Measurements from ENCODE around the gene DNAJC5. TPM values are rescaled to one million over a fixed set of nuclear protein-coding genes. Genes with fewer than 3 reads are reported as not detected.

Gene DNAJC5
- total RNA-seq, 1 experiment from 2014 or later, result 44.9 TPM

- DNase-seq (ENCODE audit: low spot score), result no peak
- no peak for TF ChIP-seq CTCF (conservative IDR thresholded peaks at IDR 0.05; ENCODE audit: low read depth, low read length)
- TF ChIP-seq EZH2 (IDR thresholded peaks at IDR 0.05; ENCODE audit: borderline replicate concordance, low read depth, low read length, poor library complexity, severe bottlenecking), result no peak
- intact Hi-C loops (cut with micrococcal nuclease; ENCODE audit: unreplicated experiment), result no loop called here
- H3K36me3 ChIP-seq (ENCODE audit: insufficient read depth, low read length, poor library complexity, severe bottlenecking), result peaks cover 23% of the 10 kb centered on the region
- H3K4me1 ChIP-seq (ENCODE audit: insufficient read depth, low read length, poor library complexity, severe bottlenecking), result peaks cover 30% of the 10 kb centered on the region
- H3K9me3 ChIP-seq (ENCODE audit: low read depth, low read length, poor library complexity, severe bottlenecking), result no peaks in the 10 kb centered on the region
- no TSS peak for BruUV-seq (replicated peaks)
- H3K27me3 ChIP-seq (replicated peaks; ENCODE audit: insufficient read depth, low read depth, low read length, poor library complexity), result no peaks in the 10 kb centered on the region
- POLR2A ChIA-PET (ENCODE audit: low non-redundant PET), result no interaction called here
- no peak overlapping the region for H3K4me3 ChIP-seq (ENCODE audit: low read depth, low read length, poor library complexity, severe bottlenecking)
- CTCF ChIA-PET, result no interaction called here
- H3K27ac ChIP-seq (ENCODE audit: low read depth, low read length, poor library complexity, severe bottlenecking), result no peak overlapping the region
Observed at GRCh38 chr20:63947638-63948456, 52.9 kb downstream of the DNAJC5 start.

GRCh38 chr20:63950701-63951397 lies 55.9 kb downstream of the DNAJC5 start:
- DNase-seq (ENCODE audit: low spot score), result no peak
- BruUV-seq (replicated peaks), result no TSS peak
- Histone ChIP-seq H3K36me3 (ENCODE audit: insufficient read depth, low read length, poor library complexity, severe bottlenecking) (no peaks in the 10 kb centered on the region), H3K27me3 (replicated peaks; ENCODE audit: insufficient read depth, low read depth, low read length, poor library complexity) (no peaks in the 10 kb centered on the region), H3K27ac (ENCODE audit: low read depth, low read length, poor library complexity, severe bottlenecking) (no peak overlapping the region), H3K4me1 (ENCODE audit: insufficient read depth, low read length, poor library complexity, severe bottlenecking) (peaks cover 30% of the 10 kb centered on the region), H3K9me3 (ENCODE audit: low read depth, low read length, poor library complexity, severe bottlenecking) (no peaks in the 10 kb centered on the region), H3K4me3 (ENCODE audit: low read depth, low read length, poor library complexity, severe bottlenecking) (no peak overlapping the region)
- POLR2A ChIA-PET (ENCODE audit: low non-redundant PET), result no interaction called here
- intact Hi-C loops (cut with micrococcal nuclease; ENCODE audit: unreplicated experiment), result no loop called here
- CTCF ChIA-PET, result no interaction called here
- no peak for TF ChIP-seq EZH2 (IDR thresholded peaks at IDR 0.05; ENCODE audit: borderline replicate concordance, low read depth, low read length, poor library complexity, severe bottlenecking)

- H3K4me3 ChIP-seq (ENCODE audit: low read depth, low read length, poor library complexity, severe bottlenecking), result no peak overlapping the region
- POLR2A ChIA-PET (ENCODE audit: low non-redundant PET), result no interaction called here
- intact Hi-C loops (cut with micrococcal nuclease; ENCODE audit: unreplicated experiment), result no loop called here
Observed at GRCh38 chr20:63951398-63952209, 56.7 kb downstream of the DNAJC5 start.

More at GRCh38 chr20:63951398-63952209, 56.7 kb downstream of the DNAJC5 start:
- no peak for DNase-seq (ENCODE audit: low spot score)
- BruUV-seq (replicated peaks), result no TSS peak
- H3K36me3 ChIP-seq (ENCODE audit: insufficient read depth, low read length, poor library complexity, severe bottlenecking), result no peaks in the 10 kb centered on the region
- no peak for TF ChIP-seq EZH2 (IDR thresholded peaks at IDR 0.05; ENCODE audit: borderline replicate concordance, low read depth, low read length, poor library complexity, severe bottlenecking)
- no peak for TF ChIP-seq CTCF (conservative IDR thresholded peaks at IDR 0.05; ENCODE audit: low read depth, low read length)
- H3K9me3 ChIP-seq (ENCODE audit: low read depth, low read length, poor library complexity, severe bottlenecking), result no peaks in the 10 kb centered on the region
- peaks cover 30% of the 10 kb centered on the region for H3K4me1 ChIP-seq (ENCODE audit: insufficient read depth, low read length, poor library complexity, severe bottlenecking)
- no peak overlapping the region for H3K27ac ChIP-seq (ENCODE audit: low read depth, low read length, poor library complexity, severe bottlenecking)
- no peaks in the 10 kb centered on the region for H3K27me3 ChIP-seq (replicated peaks; ENCODE audit: insufficient read depth, low read depth, low read length, poor library complexity)
- CTCF ChIA-PET, result no interaction called here

All from A673 (cell line).